8988T (cell line): ENCODE results near the gene PCGF5.
"Not testable (repeated sequence)": the region's sequence is repeated elsewhere in the genome, so short reads cannot be mapped to it uniquely, and the experiment has no call there.

Experiments used
- DNase-seq: peaks from one replicate; pipeline ENCODE4 v3.0.0; 2011

The PCGF5 gene

GRCh38 chr10:91220194-91220953 is at the start of gene PCGF5:
Gene PCGF5, plus strand, starts transcription at chr10:91220663. Its CDS starts 2,209 bp downstream, at chr10:91222872.
- DNase-seq, result peak; percentile 82

- DNase-seq, result no peak
Observed at GRCh38 chr10:91171485-91171884, 49.0 kb upstream of the PCGF5 start.

GRCh38 chr10:91172348-91172747 is 48.1 kb upstream of the PCGF5 start:
- no peak for DNase-seq

- DNase-seq, result peak; percentile 16
Observed at GRCh38 chr10:91185239-91185875, 35.1 kb upstream of the PCGF5 start.

GRCh38 chr10:91187156-91187555 is 33.3 kb upstream of the PCGF5 start:
- no peak for DNase-seq

GRCh38 chr10:91188010-91188409 is 32.5 kb upstream of the PCGF5 start:
- not testable (repeated sequence) for DNase-seq

- no peak for DNase-seq
Observed at GRCh38 chr10:91188889-91189288, 31.6 kb upstream of the PCGF5 start.

- DNase-seq, result no peak
Observed at GRCh38 chr10:91190388-91190870, 30.0 kb upstream of the PCGF5 start.

- no peak for DNase-seq
Observed at GRCh38 chr10:91190876-91191583, 29.4 kb upstream of the PCGF5 start.

- no peak for DNase-seq
Observed at GRCh38 chr10:91191584-91191919, 28.9 kb upstream of the PCGF5 start.

GRCh38 chr10:91194497-91195179 is 25.8 kb upstream of the PCGF5 start:
- no peak for DNase-seq

- no peak for DNase-seq
Observed at GRCh38 chr10:91196268-91197048, 24.0 kb upstream of the PCGF5 start.

- DNase-seq, result no peak
Observed at GRCh38 chr10:91197127-91197526, 23.3 kb upstream of the PCGF5 start.

- DNase-seq, result no peak
Observed at GRCh38 chr10:91198781-91199180, 21.7 kb upstream of the PCGF5 start.

- DNase-seq, result no peak
Observed at GRCh38 chr10:91200314-91201212, 19.9 kb upstream of the PCGF5 start.

GRCh38 chr10:91201213-91201996 is 19.1 kb upstream of the PCGF5 start:
- DNase-seq, result no peak

GRCh38 chr10:91206427-91206826 is 14.0 kb upstream of the PCGF5 start:
- DNase-seq, result no peak

- DNase-seq, result no peak
Observed at GRCh38 chr10:91206837-91207474, 13.5 kb upstream of the PCGF5 start.

GRCh38 chr10:91208642-91209041 is 11.8 kb upstream of the PCGF5 start:
- no peak for DNase-seq

- no peak for DNase-seq
Observed at GRCh38 chr10:91210014-91210413, 10.4 kb upstream of the PCGF5 start.
